Measurements from ENCODE around the gene ONECUT3. TPM values are rescaled to one million over a fixed set of nuclear protein-coding genes. Genes with fewer than 3 reads are reported as not detected.

ONECUT3 gene
- total and polyA plus RNA-seq, 9 of the 15 experiments (the other 6 are each of a cell fraction or from before 2014, with no cell fraction given), result not detected

GRCh38 chr19:1756264-1756663 is 3.0 kb downstream of the ONECUT3 start:
- intact Hi-C loops (cut with micrococcal nuclease), result no loop called here
- TF ChIP-seq, protein P1, sequence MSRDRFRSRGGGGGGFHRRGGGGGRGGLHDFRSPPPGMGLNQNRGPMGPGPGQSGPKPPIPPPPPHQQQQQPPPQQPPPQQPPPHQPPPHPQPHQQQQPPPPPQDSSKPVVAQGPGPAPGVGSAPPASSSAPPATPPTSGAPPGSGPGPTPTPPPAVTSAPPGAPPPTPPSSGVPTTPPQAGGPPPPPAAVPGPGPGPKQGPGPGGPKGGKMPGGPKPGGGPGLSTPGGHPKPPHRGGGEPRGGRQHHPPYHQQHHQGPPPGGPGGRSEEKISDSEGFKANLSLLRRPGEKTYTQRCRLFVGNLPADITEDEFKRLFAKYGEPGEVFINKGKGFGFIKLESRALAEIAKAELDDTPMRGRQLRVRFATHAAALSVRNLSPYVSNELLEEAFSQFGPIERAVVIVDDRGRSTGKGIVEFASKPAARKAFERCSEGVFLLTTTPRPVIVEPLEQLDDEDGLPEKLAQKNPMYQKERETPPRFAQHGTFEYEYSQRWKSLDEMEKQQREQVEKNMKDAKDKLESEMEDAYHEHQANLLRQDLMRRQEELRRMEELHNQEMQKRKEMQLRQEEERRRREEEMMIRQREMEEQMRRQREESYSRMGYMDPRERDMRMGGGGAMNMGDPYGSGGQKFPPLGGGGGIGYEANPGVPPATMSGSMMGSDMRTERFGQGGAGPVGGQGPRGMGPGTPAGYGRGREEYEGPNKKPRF (IDR thresholded peaks at IDR 0.05; ENCODE audit: low read depth, low read length), result no peak
- TF ChIP-seq ETS1 (conservative IDR thresholded peaks at IDR 0.05; ENCODE audit: control insufficient read depth, low read depth, low read length), result no peak
- no peak for TF ChIP-seq E2F3 (CRISPR knock-in tag; IDR thresholded peaks at IDR 0.05)
- no peak for TF ChIP-seq EHMT2 (IDR thresholded peaks at IDR 0.05)
- TF ChIP-seq E4F1 (CRISPR knock-in tag; IDR thresholded peaks at IDR 0.05; ENCODE audit: borderline replicate concordance), result no peak
- TF ChIP-seq, protein P2, sequence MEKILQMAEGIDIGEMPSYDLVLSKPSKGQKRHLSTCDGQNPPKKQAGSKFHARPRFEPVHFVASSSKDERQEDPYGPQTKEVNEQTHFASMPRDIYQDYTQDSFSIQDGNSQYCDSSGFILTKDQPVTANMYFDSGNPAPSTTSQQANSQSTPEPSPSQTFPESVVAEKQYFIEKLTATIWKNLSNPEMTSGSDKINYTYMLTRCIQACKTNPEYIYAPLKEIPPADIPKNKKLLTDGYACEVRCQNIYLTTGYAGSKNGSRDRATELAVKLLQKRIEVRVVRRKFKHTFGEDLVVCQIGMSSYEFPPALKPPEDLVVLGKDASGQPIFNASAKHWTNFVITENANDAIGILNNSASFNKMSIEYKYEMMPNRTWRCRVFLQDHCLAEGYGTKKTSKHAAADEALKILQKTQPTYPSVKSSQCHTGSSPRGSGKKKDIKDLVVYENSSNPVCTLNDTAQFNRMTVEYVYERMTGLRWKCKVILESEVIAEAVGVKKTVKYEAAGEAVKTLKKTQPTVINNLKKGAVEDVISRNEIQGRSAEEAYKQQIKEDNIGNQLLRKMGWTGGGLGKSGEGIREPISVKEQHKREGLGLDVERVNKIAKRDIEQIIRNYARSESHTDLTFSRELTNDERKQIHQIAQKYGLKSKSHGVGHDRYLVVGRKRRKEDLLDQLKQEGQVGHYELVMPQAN (IDR thresholded peaks at IDR 0.05; ENCODE audit: borderline replicate concordance), result no peak
- no peak for TF ChIP-seq HMGN3 (IDR thresholded peaks at IDR 0.05; ENCODE audit: borderline replicate concordance, extremely low read depth, insufficient read length, low read depth, low read length)
- TF ChIP-seq NFE2L1 (tag; IDR thresholded peaks at IDR 0.05; ENCODE audit: borderline replicate concordance, low read depth), result no peak
- no peak for TF ChIP-seq SIRT6 (IDR thresholded peaks at IDR 0.05; ENCODE audit: low read depth, low read length)
- no peak for TF ChIP-seq ZNF23 (CRISPR knock-in tag; IDR thresholded peaks at IDR 0.05)
- TF ChIP-seq ZBTB8A (IDR thresholded peaks at IDR 0.05; ENCODE audit: partially characterized antibody), result no peak
- TF ChIP-seq ZFPM2 (CRISPR knock-in tag; IDR thresholded peaks at IDR 0.05), result no peak
- TF ChIP-seq CBFB (CRISPR knock-in tag; IDR thresholded peaks at IDR 0.05), result no peak
- TF ChIP-seq MED1 (CRISPR knock-in tag; IDR thresholded peaks at IDR 0.05; ENCODE audit: borderline replicate concordance), result no peak

More at GRCh38 chr19:1756264-1756663, 3.0 kb downstream of the ONECUT3 start:
- POLR2A ChIA-PET, result no interaction called here
- peaks cover 0 to 66% of the 10 kb centered on the region in 2 experiments; a peak in 2 of 5 replicates for H3K4me1 ChIP-seq (replicated peaks in 1 of 2; ENCODE audit: control insufficient read depth in 2 of 2, insufficient read depth in 2 of 2, low read length in 2 of 2)
- no peak overlapping the region for H3K4me2 ChIP-seq (ENCODE audit: insufficient read depth, low read length)
- in situ Hi-C loops (cut with MboI), result no loop called here
- no peaks in the 10 kb centered on the region for H3K79me2 ChIP-seq (ENCODE audit: control insufficient read depth, insufficient read depth, low read length)
- H3K9me1 ChIP-seq (ENCODE audit: control insufficient read depth, insufficient read depth, low read length), result no peaks in the 10 kb centered on the region
- no peak overlapping the region for H2AFZ ChIP-seq (ENCODE audit: low read depth, low read length)
- no peak overlapping the region for H3K27ac ChIP-seq (ENCODE audit: extremely low read depth, low read depth, low read length)
- H3K9ac ChIP-seq (ENCODE audit: insufficient read depth in 1 of 2, low read depth in 2 of 2, low read length in 2 of 2), result no peak overlapping the region
- H3K27me3 ChIP-seq (ENCODE audit: control insufficient read depth in 2 of 2, insufficient read depth in 2 of 2, low read length in 2 of 2), result peaks cover 29 to 54% of the 10 kb centered on the region in 2 experiments; a peak in 4 of 5 replicates
- FAIRE-seq, result no peak
- no peaks in the 10 kb centered on the region; the same call in none of the 2 replicates for H4K20me1 ChIP-seq (replicated peaks; ENCODE audit: control insufficient read depth, insufficient read depth, low read length)
- no TSS peak for BruUV-seq (replicated peaks)
- H3K36me3 ChIP-seq (ENCODE audit: control insufficient read depth, insufficient read depth, low read length), result no peaks in the 10 kb centered on the region
- CTCF ChIA-PET (ENCODE audit: low intra/inter-chr PET ratio), result no interaction called here
- no peak for DNase-seq (ENCODE audit: extremely low read depth in 1 of 4, low spot score in 3 of 4)
- 23% methylated on average over 18 of the region's 20 CpGs for WGBS (ENCODE audit: insufficient coverage, low coverage, missing lambda C conversion rate)
- no peak for ATAC-seq
- no peaks in the 10 kb centered on the region for H3K9me3 ChIP-seq (replicated peaks; ENCODE audit: control insufficient read depth, insufficient read depth, low read depth, low read length)
- H3K4me3 ChIP-seq, result no peak overlapping the region
